ENCODE data around the gene TLCD2.
"Not testable (repeated sequence)": the region's sequence is repeated elsewhere in the genome, so short reads cannot be mapped to it uniquely, and the experiment has no call there.

Gene TLCD2

GRCh38 chr17:1736348-1737281 is 26.4 kb upstream of the TLCD2 start:
- no peak for DNase-seq (ENCODE audit: extremely low read depth in 1 of 2, low read depth in 1 of 2)

GRCh38 chr17:1735834-1736347 is 25.7 kb upstream of the TLCD2 start:
- DNase-seq (ENCODE audit: extremely low read depth in 1 of 2, low read depth in 1 of 2): no peak

- no peak for DNase-seq (ENCODE audit: extremely low read depth in 1 of 2, low read depth in 1 of 2)
These were observed 25.2 kb upstream of the TLCD2 start for GRCh38 chr17:1735418-1735817.

DNA sequence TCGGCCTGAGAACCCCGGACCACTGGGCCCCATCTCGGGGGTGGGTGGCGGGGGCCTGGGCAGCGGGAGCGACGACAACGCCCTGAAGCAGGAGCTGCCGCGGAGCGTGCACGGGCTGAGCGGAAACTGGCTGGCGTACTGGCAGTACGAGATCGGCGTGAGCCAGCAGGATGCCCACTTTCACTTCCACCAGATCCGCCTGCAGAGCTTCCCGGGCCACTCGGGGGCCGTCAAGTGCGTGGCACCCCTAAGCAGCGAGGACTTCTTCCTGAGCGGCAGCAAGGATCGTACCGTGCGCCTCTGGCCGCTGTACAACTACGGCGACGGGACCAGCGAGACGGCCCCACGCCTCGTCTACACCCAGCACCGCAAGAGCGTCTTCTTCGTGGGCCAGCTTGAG is 23.6 kb upstream of the TLCD2 start:
- no peak for DNase-seq (ENCODE audit: extremely low read depth in 1 of 2, low read depth in 1 of 2)

GRCh38 chr17:1732833-1733321 is 22.7 kb upstream of the TLCD2 start:
- DNase-seq (ENCODE audit: extremely low read depth in 1 of 2, low read depth in 1 of 2): no peak

DNA sequence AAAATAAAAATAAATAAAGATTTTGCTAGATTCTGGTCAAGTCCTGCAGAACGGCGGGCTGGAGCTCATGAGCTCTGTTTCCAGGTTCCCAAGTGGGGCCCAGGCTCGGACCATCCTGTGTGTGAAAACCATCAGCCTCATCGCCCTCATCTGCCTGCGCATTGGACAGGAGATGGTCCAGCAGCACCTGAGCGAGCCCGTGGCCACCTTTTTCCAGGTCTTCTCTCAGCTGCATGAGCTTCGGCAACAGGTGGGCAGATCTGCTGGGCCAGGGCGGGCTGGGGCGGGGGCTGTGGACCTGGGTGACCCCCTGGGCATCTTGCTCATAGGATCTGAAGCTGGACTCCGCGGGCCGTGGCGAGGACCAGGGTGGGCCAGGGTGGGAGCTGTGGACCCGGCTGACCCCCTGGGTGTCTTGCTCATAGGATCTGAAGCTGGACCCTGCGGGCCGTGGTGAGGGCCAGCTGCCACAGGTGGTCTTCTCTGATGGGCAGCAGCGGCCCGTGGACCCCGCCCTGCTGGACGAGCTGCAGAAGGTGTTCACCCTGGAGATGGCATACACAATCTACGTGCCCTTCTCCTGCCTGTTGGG is 22.2 kb upstream of the TLCD2 start:
- no peak for DNase-seq (ENCODE audit: extremely low read depth in 1 of 2, low read depth in 1 of 2)

DNA sequence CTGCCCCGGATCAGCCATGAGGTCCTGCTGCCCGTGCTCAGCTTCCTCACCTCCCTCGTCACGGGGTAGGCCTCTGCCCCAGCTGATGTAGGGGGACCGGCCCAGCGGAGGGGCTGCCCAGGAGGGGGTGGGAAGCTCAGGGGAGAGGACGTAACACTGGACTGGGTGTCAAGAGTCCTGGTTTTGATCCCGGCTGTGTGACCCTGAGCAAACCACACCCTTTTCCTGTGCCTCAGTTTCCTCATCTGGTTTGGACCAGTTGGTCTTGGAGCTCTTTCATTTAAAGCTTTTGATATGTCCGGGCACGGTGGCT is 21.0 kb upstream of the TLCD2 start:
- DNase-seq (ENCODE audit: extremely low read depth in 1 of 2, low read depth in 1 of 2): no peak

- no peak for DNase-seq (ENCODE audit: extremely low read depth in 1 of 2, low read depth in 1 of 2)
These were observed 20.4 kb upstream of the TLCD2 start for GRCh38 chr17:1730326-1731193.

DNA sequence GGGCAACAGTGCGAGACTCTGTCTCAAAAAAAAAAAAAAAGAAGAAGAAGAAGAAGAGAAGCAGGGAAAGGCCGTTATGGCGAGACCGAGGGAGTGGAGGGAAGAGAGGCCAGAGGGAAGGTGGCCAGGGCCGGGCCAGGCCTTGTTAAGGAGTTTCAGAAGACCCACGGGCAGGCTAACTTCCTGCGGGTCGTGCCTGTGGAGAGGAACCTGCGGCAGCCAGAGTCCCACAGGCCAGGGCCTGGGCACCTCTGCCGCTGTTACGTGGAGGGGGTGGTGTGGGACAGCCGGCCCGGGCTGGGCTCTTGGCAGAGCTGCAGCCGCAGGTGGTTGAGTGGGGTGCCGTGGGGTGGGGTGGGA is 19.8 kb upstream of the TLCD2 start:
- DNase-seq (ENCODE audit: extremely low read depth in 1 of 2, low read depth in 1 of 2): no peak

GRCh38 chr17:1727876-1728630 is 17.9 kb upstream of the TLCD2 start:
- DNase-seq (ENCODE audit: extremely low read depth in 1 of 2, low read depth in 1 of 2): no peak

- no peak for DNase-seq (ENCODE audit: extremely low read depth in 1 of 2, low read depth in 1 of 2)
These were observed 17.1 kb upstream of the TLCD2 start for GRCh38 chr17:1727258-1727789.

- DNase-seq (ENCODE audit: extremely low read depth in 1 of 2, low read depth in 1 of 2): no peak
These were observed 16.6 kb upstream of the TLCD2 start for GRCh38 chr17:1726626-1727257.

GRCh38 chr17:1725642-1726511 is 15.7 kb upstream of the TLCD2 start:
- no peak for DNase-seq (ENCODE audit: extremely low read depth in 1 of 2, low read depth in 1 of 2)

DNA sequence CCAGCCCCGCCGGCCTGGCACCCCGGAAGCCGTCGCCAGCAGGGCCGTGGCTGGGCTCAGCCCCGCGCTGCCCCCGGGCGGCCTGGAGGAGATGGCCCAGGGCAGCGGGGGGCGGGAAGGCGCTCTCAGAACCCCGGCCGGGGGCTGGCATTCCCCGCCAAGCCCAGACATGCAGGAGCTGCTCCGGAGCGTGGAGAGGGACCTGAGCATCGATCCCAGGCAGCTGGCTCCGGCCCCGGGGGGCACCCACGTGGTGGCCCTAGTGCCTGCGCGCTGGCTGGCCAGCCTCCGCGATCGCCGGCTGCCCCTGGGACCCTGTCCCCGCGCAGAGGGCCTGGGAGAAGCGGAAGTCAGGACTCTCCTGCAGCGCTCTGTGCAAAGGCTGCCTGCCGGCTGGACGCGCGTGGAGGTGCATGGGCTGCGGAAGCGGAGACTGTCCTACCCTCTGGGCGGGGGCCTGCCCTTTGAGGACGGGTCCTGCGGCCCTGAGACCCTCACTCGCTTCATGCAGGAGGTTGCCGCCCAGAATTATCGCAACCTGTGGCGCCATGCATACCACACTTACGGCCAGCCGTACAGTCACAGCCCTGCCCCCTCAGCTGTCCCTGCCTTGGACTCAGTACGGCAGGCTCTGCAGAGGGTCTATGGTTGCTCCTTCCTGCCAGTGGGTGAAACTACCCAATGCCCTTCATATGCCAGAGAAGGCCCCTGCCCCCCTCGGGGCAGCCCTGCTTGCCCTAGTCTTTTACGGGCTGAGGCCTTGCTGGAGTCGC is 14.9 kb upstream of the TLCD2 start:
- DNase-seq (ENCODE audit: extremely low read depth in 1 of 2, low read depth in 1 of 2): no peak

DNA sequence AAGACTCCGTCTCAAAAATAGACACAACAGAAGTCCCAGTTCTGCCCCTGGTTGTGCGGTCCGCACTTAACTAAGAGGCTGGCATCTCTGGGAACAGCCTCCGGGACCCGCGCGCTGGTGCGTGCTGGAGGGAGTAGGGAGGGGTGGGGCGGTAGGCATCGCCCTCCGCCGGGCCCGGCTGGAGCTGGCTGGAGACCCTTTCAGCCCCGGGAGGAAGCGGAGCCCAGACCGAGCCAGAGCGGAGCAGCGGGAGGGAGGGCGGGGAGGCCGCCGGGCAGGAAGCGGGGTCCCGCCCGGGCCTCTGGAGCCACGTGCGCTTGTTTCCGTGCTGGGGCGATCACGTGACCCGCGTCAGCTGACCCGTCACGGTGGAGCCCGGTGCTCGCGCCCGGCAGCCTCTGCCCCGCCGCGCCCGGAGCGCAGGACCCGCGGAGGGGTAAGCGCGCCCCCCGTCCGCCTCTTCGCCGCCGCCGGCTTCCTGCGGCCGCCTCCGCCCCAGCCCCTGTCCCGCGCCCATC is 14.2 kb upstream of the TLCD2 start, which contains the start of gene WDR81:
Gene WDR81, plus strand, starts transcription at position 354 of the 518 bp plus-strand sequence. CDS start 256 bp downstream, outside the sequence.
- peak; percentile 59 to 81 for DNase-seq (ENCODE audit: extremely low read depth in 1 of 2, low read depth in 1 of 2)

GRCh38 chr17:1722022-1722421 is 11.8 kb upstream of the TLCD2 start:
- not testable (repeated sequence) for DNase-seq (ENCODE audit: extremely low read depth in 1 of 2, low read depth in 1 of 2)

GRCh38 chr17:1720856-1721386 is 10.7 kb upstream of the TLCD2 start:
- peak; percentile 41 to 49 for DNase-seq (ENCODE audit: extremely low read depth in 1 of 2, low read depth in 1 of 2)
